NCI-H2196 (cell line): ENCODE data around the gene ACSM5.

Experiments
- DNase-seq: peaks from one replicate; lab custom pipeline; 2025; ENCODE audit not compliant: unreplicated experiment; lab: John Stamatoyannopoulos, UW

The ACSM5 gene

GRCh38 chr16:20409398-20410120, at the start of gene ACSM5:
ACSM5 (plus strand) TSS chr16:20409534; CDS start chr16:20411485, 1,951 bp downstream.
- DNase-seq, result peak; percentile 61

GRCh38 chr16:20359997-20360396, 49.3 kb upstream of the ACSM5 start:
- DNase-seq, result no peak

GRCh38 chr16:20363191-20363590, 46.1 kb upstream of the ACSM5 start:
- DNase-seq, result no peak

- DNase-seq, result no peak
Measured at GRCh38 chr16:20364051-20364450, 45.3 kb upstream of the ACSM5 start.

- DNase-seq, result no peak
Measured at GRCh38 chr16:20369452-20370054, 39.8 kb upstream of the ACSM5 start.

- no peak for DNase-seq
Measured at GRCh38 chr16:20372701-20373100, 36.6 kb upstream of the ACSM5 start.

- DNase-seq, result no peak
Measured at GRCh38 chr16:20377181-20377580, 32.2 kb upstream of the ACSM5 start.

- DNase-seq, result no peak
Measured at GRCh38 chr16:20380782-20381181, 28.6 kb upstream of the ACSM5 start.

- no peak for DNase-seq
Measured at GRCh38 chr16:20382202-20382948, 27.0 kb upstream of the ACSM5 start.

GRCh38 chr16:20383106-20384029, 26.0 kb upstream of the ACSM5 start:
- peak; percentile 82 for DNase-seq

GRCh38 chr16:20385844-20386832, 23.2 kb upstream of the ACSM5 start:
- peak; percentile 68 for DNase-seq

GRCh38 chr16:20387978-20388377, 21.4 kb upstream of the ACSM5 start:
- no peak for DNase-seq

GRCh38 chr16:20388854-20389253, 20.5 kb upstream of the ACSM5 start:
- no peak for DNase-seq

- DNase-seq, result no peak
Measured at GRCh38 chr16:20391045-20391444, 18.3 kb upstream of the ACSM5 start.

GRCh38 chr16:20393801-20394577, 15.3 kb upstream of the ACSM5 start:
- peak; percentile 27 for DNase-seq

- DNase-seq, result no peak
Measured at GRCh38 chr16:20395946-20396345, 13.4 kb upstream of the ACSM5 start.

GRCh38 chr16:20396846-20397467, 12.4 kb upstream of the ACSM5 start:
- no peak for DNase-seq

- DNase-seq, result no peak
Measured at GRCh38 chr16:20397468-20398074, 11.8 kb upstream of the ACSM5 start.
